HFF-Myc (cell line): ENCODE measurements around the gene PCDH15.

Source experiments
- DNase-seq: peaks from one replicate; pipeline ENCODE4 v3.0.0-alpha.2; 2011; ENCODE audit warnings: low read depth; ENCODE audit errors: extremely low read depth
- H3K4me3 ChIP-seq: replicated peaks from 2 replicates; pipeline ENCODE4 v1.5.1; 2011; ENCODE audit warnings: low read depth, mild to moderate bottlenecking, control low read depth, low read length
- TF ChIP-seq, protein P1 (sequence below): IDR thresholded peaks from 2 replicates; pipeline ENCODE4 v1.5.1; 2012; ENCODE audit warnings: mild to moderate bottlenecking, low read depth, low read length, control low read depth; ENCODE audit errors: missing control alignments

The PCDH15 gene

DNA sequence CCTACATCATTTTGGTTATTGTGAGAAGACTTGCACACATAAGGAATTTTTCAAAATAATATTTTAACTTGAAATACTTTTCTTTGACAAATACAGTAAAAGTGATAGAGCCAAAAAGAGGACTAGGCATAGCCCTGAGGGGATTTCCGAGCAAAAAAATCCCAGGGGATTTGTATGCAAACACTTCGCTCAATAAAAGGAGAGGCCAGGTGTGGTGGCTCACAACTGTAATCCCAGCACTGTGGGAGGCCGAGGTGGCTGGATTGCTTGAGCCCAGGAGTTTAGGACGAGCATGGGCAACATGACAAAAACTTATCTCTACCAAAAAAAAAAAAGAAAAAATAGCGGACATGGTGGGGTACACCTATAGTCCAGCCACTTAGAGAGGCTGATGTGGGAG lies 193.0 kb downstream of the PCDH15 start:
- H3K4me3 ChIP-seq = no peak overlapping the region
- TF ChIP-seq, protein P1, sequence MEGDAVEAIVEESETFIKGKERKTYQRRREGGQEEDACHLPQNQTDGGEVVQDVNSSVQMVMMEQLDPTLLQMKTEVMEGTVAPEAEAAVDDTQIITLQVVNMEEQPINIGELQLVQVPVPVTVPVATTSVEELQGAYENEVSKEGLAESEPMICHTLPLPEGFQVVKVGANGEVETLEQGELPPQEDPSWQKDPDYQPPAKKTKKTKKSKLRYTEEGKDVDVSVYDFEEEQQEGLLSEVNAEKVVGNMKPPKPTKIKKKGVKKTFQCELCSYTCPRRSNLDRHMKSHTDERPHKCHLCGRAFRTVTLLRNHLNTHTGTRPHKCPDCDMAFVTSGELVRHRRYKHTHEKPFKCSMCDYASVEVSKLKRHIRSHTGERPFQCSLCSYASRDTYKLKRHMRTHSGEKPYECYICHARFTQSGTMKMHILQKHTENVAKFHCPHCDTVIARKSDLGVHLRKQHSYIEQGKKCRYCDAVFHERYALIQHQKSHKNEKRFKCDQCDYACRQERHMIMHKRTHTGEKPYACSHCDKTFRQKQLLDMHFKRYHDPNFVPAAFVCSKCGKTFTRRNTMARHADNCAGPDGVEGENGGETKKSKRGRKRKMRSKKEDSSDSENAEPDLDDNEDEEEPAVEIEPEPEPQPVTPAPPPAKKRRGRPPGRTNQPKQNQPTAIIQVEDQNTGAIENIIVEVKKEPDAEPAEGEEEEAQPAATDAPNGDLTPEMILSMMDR = no peak
- no peak for DNase-seq

DNA sequence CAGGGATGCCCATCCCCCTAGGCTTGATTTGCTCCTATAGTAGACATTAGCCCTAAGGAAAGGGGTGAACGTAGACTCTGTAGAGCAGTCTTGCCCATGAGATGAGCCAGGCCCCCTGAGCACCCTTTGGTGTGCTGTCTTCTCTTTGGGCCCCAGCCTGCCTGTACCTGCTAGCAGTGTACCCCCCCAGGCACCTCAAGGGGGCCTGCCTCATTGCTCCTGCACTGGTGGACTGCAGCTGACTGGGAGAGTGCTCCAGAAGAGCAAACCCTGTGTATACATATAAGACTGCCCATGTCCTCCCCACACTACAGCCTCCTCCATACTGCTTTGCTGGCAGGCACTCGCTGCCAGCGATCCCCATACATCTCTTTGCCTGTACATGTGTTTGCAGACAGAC lies 206.7 kb downstream of the PCDH15 start:
- TF ChIP-seq, protein P1 = no peak
- DNase-seq = no peak
- H3K4me3 ChIP-seq = no peak overlapping the region

DNA sequence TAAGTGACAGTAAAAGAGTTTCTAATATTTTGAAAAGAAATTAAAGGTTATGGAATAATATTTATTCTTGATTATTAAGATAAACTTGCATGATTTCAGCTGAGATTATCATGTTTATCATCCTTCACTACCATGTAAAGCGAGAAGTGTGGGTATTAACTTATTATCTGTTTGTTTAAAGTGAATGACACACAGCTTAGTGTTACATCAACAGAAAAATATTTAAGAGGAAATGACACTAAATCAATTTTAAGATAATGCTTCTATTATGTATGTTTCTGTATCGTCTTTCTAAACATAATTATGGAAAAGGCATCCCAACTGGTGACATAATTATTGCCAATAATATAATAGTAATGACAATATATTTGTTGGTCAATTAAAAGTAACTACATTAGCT lies 213.1 kb downstream of the PCDH15 start:
- no peak overlapping the region for H3K4me3 ChIP-seq
- TF ChIP-seq, protein P1 = no peak
- DNase-seq = no peak

DNA sequence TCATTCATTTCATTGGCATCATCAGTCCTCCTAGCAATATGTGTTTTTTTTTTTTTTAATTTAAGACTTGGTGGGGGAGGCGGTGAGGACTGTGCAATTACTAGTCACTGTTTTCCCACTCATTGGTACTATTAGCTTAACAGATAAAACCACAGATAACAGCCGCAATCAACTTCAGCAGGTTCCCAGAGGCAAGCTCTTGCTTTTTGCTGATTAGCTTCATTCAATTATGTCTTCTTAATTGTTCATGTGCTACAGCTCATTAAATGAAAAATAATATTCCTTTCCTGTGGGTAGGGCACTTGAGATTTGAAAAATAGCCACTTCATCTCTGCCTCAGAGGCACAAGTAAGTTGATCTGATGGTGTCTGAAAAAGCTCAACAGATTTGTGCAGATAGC lies 215.5 kb downstream of the PCDH15 start:
- no peak for DNase-seq
- no peak overlapping the region for H3K4me3 ChIP-seq
- TF ChIP-seq, protein P1 = no peak

DNA sequence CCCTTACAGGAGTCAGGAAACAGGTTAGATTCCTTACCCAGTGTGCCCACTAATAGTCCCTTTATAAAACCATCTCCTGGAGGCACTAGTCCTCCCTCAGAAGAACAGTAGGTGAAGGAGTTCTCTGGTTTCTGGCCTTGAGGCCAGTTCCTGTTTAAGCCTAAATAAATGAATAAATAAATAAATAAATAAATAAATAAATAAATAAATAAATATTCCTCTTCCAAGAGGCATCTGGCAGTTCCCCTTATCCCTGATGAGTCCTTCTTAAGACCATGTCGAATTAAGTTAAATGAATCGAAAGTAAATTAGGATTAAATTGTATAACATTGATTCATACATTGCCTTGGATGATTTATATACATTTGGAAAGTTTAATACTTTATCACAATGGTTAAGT lies 223.3 kb downstream of the PCDH15 start:
- no peak for DNase-seq
- TF ChIP-seq, protein P1 = no peak
- H3K4me3 ChIP-seq = no peak overlapping the region

DNA sequence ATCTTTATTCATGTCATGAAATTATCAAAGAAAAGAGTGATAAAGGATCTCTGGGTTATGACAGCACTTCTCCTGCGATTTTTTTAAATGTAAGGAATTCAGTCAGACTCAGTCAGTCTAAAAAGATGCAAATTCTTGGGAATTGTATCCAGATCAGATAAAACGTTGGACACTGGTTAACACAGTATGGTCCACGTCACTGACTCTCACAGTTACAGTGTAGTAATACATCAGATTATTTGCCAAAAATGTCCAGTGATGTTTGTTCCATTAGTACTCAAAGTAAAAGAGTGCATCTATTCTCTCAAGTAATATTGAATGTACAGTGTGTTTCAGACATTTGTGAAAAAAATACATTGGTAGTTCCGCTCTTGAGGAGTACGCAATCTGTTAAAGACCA lies 224.5 kb downstream of the PCDH15 start:
- DNase-seq = no peak
- TF ChIP-seq, protein P1 = no peak
- H3K4me3 ChIP-seq = no peak overlapping the region

DNA sequence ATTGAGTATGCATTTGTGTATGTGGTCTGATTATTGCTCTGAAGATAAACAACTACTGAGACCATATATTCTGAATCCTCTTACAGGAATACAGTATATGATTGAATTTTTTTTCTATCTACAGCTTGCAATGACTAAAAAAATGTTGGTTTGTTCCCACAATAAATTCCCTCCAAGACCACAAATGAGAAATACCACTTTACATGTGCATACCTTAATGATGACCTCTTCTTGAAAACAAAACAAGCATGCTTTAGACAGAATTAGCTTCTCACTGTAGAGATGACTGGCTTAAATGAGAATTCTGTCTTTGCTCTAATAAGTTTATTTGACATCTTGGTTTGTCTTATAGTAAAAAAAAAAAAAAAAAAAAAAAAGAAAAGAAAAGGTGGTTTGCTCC lies 241.5 kb downstream of the PCDH15 start:
- TF ChIP-seq, protein P1 = no peak
- H3K4me3 ChIP-seq = no peak overlapping the region
- no peak for DNase-seq
